GM18517 (cell line): ENCODE data around the gene FAM20C.
"Not testable (repeated sequence)": the region's sequence is repeated elsewhere in the genome, so short reads cannot be mapped to it uniquely, and the experiment has no call there.

Experiments used
- ATAC-seq: cut with Tn5 transposase; IDR thresholded peaks from one replicate; pipeline ENCODE4 v1.9.1; 2021; ENCODE audit warnings: mild to moderate bottlenecking, moderate library complexity; ENCODE audit not compliant: unreplicated experiment

The FAM20C gene

DNA sequence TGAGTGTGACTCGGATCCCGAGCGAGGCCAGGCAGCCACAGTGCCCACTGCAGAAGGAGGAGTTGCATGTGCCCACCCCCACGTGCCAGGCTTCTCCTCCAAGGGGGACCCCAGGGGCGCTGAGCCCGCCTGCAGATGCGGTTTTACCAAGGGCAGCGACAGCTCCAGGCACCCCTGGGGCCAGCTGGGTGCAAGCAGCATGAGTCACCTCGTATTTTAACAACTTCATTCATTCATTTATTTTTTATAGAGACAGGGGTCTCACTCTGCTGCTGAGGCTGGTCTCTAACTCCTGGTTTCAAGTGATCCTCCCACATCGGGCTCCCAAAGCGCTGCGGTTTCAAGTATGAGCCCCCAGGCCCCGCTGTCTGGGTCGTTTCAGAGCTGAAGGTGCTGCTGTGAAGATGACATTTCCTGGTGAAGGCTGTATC, 96.3 kb downstream of the FAM20C start:
- no peak for ATAC-seq

DNA sequence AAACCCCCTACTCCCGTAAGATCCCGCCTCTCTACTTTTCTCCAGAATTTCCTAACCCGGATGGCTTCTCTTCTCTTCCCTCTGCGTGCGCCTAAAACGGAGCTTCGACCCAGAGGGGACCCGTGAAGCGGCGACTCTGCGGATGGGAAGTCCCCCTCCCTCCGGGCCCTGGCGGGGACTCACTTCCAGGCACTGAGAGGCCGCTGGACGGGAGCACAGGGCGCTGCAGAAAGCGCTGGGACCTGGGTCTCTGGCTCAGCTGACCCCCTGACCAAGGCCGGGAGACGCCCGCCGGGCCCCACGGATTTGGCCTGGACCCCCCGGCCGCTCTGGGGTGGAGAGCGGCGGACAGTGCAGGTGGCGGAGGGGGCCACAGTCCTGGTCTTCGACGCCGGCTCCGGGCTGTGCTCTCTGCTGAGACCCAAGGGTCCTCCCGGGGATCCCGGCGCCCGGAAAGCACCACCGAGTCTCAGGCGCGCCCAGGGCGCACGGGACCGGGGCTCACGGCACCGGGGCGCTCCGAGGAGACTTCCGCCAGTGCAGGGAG, 96.9 kb downstream of the FAM20C start:
- no peak for ATAC-seq

DNA sequence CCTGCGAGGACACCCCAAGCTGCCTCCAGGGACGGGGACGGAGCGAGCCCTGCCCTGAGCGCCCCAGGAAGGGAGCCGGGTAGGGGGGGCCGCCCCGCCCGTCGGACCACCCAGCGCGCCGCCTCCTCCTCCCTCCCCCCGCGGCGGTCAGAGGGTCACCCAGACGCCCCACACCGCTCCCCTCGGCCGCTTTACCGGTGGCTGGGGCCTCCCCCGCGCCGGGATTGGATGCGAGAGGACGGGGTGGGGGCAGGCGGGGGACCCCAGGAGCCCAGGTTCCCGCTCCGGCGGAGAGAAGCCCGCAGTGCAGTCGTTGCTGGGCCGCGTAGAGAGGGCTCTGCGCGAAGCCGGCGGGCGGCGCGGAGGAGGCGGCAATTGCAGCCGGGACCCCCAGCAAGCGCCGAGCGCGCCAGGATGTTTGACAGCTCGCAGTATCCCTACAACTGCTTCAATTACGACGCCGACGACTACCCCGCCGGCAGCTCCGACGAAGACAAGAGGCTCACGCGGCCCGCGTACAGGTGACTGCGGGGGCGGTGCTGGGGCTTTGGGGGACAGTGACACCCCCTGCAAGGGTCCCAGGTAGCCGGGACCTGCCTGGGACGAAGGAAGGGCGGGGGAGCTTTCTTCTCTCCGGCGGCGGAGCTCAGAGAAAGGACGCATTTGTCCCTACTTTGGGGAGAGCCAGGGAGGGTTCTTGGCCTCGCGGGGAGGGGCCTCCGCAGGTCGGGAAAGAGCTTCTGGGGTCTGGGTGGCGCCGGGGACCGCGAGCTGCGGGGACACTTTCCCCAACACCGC, 97.6 kb downstream of the FAM20C start, which contains the start of gene FOXL3:
FOXL3 (plus strand) TSS at position 415 of the 798 bp plus-strand sequence; CDS start at position 415, 0 bp downstream.
- no peak for ATAC-seq

DNA sequence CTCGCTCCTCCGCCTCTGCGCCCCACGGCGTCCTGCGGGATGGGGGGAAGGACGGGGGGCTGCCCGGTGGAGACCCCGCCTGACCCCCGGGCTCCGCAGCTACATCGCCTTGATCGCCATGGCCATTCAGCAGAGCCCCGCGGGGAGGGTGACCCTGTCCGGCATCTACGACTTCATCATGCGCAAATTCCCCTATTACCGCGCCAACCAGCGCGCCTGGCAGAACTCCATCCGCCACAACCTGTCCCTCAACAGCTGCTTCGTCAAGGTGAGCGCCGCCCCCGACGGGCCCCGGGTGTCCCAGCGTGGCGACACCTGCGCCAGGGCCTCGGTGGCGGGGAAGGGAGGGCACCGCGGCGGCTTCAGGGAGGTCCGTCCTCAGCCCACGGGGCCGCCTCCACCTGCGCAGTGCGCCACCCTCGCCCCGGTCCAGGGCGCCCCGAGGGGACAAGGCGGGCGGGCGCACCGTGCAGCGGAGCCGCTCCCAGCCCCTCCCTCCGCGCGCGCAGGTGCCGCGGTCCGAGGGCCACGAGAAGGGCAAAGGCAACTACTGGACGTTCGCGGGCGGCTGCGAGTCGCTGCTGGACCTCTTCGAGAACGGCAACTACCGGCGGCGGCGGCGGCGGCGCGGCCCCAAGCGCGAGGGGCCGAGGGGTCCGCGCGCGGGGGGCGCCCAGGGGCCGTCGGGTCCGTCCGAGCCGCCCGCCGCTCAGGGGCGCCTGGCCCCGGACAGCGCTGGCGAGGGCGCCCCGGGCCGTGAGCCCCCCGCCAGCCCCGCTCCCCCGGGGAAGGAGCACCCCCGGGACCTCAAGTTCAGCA, 98.4 kb downstream of the FAM20C start:
- ATAC-seq = no peak

DNA sequence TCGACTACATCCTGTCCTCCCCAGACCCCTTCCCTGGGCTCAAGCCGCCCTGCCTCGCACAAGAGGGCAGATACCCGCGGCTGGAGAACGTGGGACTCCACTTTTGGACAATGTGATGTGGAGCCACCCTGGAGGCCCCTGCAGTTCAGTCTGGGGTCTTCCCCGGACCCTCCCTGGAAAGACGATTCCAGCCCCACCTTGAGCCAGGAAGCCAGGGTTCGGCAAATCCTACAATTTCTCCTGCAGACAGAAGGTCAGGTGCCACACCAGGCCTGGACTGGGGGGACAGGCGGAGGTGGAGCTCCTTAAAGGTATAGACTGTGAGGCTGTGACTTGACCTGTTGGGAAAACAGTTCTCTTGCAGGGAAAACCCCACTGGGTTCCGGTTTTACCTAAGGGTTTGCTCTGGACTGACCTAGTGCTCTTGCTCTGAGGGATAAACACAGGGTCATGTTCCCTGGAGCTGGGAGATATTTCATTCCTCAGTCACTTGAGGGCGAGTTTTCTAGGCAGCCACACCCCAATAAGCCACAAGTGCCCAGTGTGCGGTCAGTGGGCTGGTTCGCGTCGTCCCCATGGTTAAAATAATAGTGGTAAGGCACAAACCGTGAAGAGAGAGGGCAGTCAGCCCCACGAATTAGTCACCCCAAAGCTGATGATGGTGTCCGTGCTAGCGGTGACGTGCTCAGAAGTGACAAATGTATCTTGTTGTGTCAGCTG, 99.2 kb downstream of the FAM20C start:
- ATAC-seq = no peak

DNA sequence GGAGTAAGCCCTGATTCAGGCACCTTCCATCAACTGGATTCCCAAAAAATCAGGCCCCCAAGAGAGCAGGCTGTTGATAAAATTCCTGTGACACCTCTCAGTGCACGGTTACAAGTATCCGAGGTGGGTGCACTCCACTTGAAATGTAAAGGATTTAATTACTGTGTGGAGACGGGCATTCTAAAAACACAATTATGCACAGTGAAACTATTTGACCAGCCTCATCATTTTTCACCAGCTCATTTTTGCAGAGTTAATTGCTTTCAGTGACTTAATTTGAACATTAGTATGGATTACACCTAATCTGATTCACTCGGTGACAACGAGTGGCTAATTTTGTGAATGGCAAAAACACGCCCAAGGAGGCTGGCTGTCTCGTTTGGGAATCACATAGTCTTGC, 99.9 kb downstream of the FAM20C start:
- no peak for ATAC-seq

- no peak for ATAC-seq
Observed at GRCh38 chr7:292826-293225, 100.5 kb downstream of the FAM20C start.

- ATAC-seq = no peak
Observed at GRCh38 chr7:293681-294439, 101.5 kb downstream of the FAM20C start.

DNA sequence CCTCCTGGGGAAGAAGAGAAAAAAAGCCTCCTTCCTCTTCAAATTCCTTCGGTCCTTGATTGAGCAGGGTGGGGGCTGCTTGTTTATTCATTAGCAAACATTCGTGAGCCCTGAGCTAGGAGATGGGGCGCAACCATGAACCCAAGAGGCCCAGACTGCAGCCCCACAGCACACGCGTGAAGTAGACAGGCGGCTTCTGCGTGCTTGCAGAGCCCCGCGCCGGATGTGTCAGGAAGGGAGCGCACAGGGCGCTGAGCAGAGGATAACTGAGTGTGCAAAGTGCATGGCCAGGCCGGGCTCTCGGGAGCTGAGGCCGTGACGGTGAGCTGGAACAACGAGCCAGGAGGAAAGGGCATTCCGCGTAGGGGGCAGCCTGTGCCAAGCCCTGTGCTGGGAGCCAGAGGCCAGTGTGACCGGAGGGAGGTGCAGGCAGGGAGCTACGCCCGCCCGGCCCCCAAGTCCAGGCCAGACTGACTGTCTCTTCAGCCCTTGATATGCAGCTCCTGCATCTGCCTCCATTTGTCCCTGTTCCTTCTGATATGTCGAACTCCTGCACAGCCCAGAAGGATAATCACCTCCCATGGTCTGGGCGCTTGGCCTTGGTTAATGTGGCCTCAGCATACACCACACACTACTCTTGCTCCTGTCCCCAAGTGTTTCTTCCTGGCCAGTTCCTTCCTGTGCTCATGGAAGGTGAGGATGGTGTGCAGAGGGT, 102.2 kb downstream of the FAM20C start:
- ATAC-seq = no peak

DNA sequence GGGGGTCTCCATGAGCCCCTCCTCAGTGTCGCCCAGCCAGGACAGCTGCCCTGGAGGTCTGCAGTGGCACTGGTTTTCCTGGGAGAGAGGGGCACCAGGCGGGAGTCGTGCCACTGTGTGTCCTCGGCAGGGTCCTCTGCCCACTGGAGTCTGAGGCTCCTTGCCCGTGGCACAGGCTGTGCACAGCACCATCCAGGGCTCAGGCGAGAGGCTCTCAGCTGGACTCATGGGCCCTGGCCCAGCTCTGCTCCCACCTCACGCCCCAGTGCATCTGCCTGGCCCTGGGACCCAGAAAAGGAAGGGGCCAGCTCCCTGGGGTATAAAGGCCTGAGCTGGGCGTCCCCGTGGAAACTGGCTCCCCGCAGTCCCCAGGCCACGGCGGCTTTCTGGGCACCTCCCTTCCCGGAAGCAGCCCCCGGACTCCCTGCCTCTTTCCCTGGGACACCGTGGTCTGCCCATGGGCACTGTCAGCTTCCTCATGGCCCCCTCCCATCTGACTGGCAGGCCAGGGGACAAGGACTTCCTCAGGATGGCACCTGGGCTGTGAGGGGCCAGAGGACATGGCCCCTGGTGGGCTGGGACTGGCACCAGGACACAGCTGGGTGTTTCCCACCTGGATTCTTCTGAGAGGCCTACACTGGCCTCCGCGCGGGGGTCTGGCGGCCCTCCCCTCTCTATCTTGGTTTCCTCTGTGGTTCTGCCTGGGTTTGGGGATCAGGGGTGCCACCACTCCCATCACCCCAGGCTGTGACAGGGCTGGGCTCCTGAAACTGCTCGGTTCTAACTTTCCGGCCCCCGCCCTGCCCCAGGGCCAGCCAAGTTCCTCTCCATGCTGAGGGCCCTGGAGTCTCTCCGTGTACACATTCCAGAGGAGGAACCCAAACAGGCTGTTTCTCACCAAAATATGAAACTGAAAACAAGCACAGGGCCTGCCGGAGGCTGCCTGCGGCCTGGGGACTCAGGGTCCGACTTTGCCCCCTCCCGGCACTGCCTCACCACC, 103.1 kb downstream of the FAM20C start:
- ATAC-seq = no peak

- no peak for ATAC-seq
Observed at GRCh38 chr7:296373-296945, 104.1 kb downstream of the FAM20C start.

DNA sequence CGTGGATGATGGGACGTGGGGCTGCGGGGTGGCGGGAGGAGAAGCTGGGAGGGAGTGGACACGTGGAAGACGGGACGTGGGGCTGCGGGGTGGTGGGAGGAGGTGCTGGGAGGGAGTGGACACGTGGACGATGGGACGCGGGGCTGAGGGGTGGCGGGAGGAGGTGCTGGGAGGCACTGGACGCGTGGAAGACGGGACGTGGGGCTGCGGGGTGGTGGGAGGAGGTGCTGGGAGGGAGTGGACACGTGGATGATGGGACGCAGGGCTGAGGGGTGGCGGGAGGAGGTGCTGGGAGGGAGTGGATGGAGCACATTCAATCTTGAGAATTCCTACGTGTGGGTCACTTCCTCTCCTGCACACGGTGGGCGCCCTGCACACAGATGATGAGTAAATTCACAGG, 104.8 kb downstream of the FAM20C start:
- not testable (repeated sequence) for ATAC-seq

GRCh38 chr7:297611-298374, 105.4 kb downstream of the FAM20C start:
- ATAC-seq = no peak

GRCh38 chr7:298375-298702, 106.0 kb downstream of the FAM20C start:
- no peak for ATAC-seq

- ATAC-seq = no peak
Observed at GRCh38 chr7:298743-299142, 106.4 kb downstream of the FAM20C start.

GRCh38 chr7:299169-299568, 106.8 kb downstream of the FAM20C start:
- no peak for ATAC-seq

DNA sequence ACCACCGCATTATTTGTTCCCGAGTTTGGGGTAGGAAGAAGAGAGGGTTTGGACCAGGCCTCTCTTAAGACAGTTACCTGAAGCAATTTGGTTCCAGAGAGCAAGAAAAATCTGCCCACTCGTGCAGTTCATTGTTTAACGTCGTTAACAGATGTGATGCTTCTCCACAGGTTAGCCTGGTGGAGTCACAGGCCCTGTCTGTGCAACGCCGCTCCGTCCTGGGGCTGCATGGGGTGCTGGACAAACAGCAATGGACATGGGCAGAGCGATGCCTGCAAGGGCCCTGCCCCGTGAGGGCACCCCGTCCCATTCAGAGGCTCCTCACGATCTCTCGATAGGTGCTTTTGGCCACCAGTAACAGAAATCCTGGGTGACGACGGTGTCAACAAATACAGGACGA, 107.3 kb downstream of the FAM20C start:
- no peak for ATAC-seq

DNA sequence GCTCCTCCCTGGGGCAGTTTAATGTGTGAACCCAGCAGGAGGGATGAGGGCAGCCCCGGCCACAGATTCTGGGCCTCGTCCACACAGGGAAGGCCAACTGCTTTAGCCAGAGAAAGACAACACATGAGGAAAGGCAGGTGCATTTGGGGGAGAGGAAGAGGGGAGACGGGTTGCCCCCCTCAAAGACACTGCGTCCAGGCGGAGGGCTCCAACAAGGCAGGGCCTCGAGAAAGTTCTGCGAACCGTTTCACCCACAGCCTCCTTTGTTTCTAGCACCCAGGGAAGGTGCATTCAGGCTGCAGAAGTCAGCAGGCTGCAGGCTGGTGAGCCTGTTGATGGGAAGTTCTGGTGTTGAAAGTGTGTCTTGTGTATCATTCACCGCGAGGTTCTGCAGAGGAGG, 107.7 kb downstream of the FAM20C start:
- no peak for ATAC-seq
